NCI-H2029 (cell line): ENCODE results near the gene CERS4.
"Not testable (repeated sequence)": the region's sequence is repeated elsewhere in the genome, so short reads cannot be mapped to it uniquely, and the experiment has no call there.

Source experiments
- DNase-seq: peaks from one replicate; lab custom pipeline; 2025; lab: John Stamatoyannopoulos, UW

Gene CERS4

GRCh38 chr19:8210421-8211101 lies 1.4 kb downstream of the CERS4 start:
- peak; percentile 72 for DNase-seq

- no peak for DNase-seq
Measured at GRCh38 chr19:8212212-8212611, 3.0 kb downstream of the CERS4 start.

- no peak for DNase-seq
Measured at GRCh38 chr19:8212916-8213315, 3.7 kb downstream of the CERS4 start.

- no peak for DNase-seq
Measured at GRCh38 chr19:8213827-8214672, 4.9 kb downstream of the CERS4 start.

GRCh38 chr19:8214802-8215201 lies 5.6 kb downstream of the CERS4 start:
- DNase-seq: no peak

- DNase-seq: no peak
Measured at GRCh38 chr19:8215783-8216182, 6.6 kb downstream of the CERS4 start.

GRCh38 chr19:8216357-8216756 lies 7.2 kb downstream of the CERS4 start:
- no peak for DNase-seq

GRCh38 chr19:8218127-8218526 lies 9.0 kb downstream of the CERS4 start:
- not testable (repeated sequence) for DNase-seq

- DNase-seq: no peak
Measured at GRCh38 chr19:8220481-8220880, 11.3 kb downstream of the CERS4 start.

GRCh38 chr19:8221161-8221560 lies 12.0 kb downstream of the CERS4 start:
- peak; percentile 95 for DNase-seq

GRCh38 chr19:8223442-8223841 lies 14.3 kb downstream of the CERS4 start:
- not testable (repeated sequence) for DNase-seq

GRCh38 chr19:8224394-8225145 lies 15.4 kb downstream of the CERS4 start:
- no peak for DNase-seq

- DNase-seq: no peak
Measured at GRCh38 chr19:8231073-8231604, 22.0 kb downstream of the CERS4 start.

GRCh38 chr19:8233370-8233769 lies 24.2 kb downstream of the CERS4 start:
- no peak for DNase-seq

- DNase-seq: no peak
Measured at GRCh38 chr19:8237026-8237425, 27.9 kb downstream of the CERS4 start.

GRCh38 chr19:8238251-8238650 lies 29.1 kb downstream of the CERS4 start:
- no peak for DNase-seq

- no peak for DNase-seq
Measured at GRCh38 chr19:8239528-8240273, 30.5 kb downstream of the CERS4 start.

GRCh38 chr19:8240274-8241229 lies 31.4 kb downstream of the CERS4 start:
- peak; percentile 90 for DNase-seq

GRCh38 chr19:8241646-8242045 lies 32.5 kb downstream of the CERS4 start:
- no peak for DNase-seq

- DNase-seq: no peak
Measured at GRCh38 chr19:8242211-8242821, 33.1 kb downstream of the CERS4 start.
